NCI-H524 treated with DMSO at 0.1 percent for 48 hours (cell line): Measurements from ENCODE around the gene PDE7B.

Source experiments
- DNase-seq: peaks from one replicate; lab custom pipeline; 2025; lab: John Stamatoyannopoulos, UW

PDE7B gene

GRCh38 chr6:136069119-136069518, 217.6 kb downstream of the PDE7B start:
- no peak for DNase-seq

GRCh38 chr6:136070815-136071214, 219.3 kb downstream of the PDE7B start:
- no peak for DNase-seq

GRCh38 chr6:136072691-136073090, 221.2 kb downstream of the PDE7B start:
- no peak for DNase-seq

GRCh38 chr6:136073216-136073615, 221.7 kb downstream of the PDE7B start:
- no peak for DNase-seq

- no peak for DNase-seq
These were observed 225.0 kb downstream of the PDE7B start for GRCh38 chr6:136076496-136076895.

GRCh38 chr6:136077834-136078576, 226.5 kb downstream of the PDE7B start:
- no peak for DNase-seq

GRCh38 chr6:136079701-136080565, 228.4 kb downstream of the PDE7B start:
- DNase-seq: no peak

- no peak for DNase-seq
These were observed 232.0 kb downstream of the PDE7B start for GRCh38 chr6:136083540-136083939.

GRCh38 chr6:136084403-136084802, 232.9 kb downstream of the PDE7B start:
- DNase-seq: no peak

- no peak for DNase-seq
These were observed 234.0 kb downstream of the PDE7B start for GRCh38 chr6:136085370-136086115.

GRCh38 chr6:136086686-136087085, 235.2 kb downstream of the PDE7B start:
- DNase-seq: no peak

- DNase-seq: no peak
These were observed 236.5 kb downstream of the PDE7B start for GRCh38 chr6:136087986-136088385.

GRCh38 chr6:136088693-136089092, 237.2 kb downstream of the PDE7B start:
- no peak for DNase-seq

GRCh38 chr6:136089876-136090275, 238.4 kb downstream of the PDE7B start:
- DNase-seq: no peak

GRCh38 chr6:136090929-136091328, 239.4 kb downstream of the PDE7B start:
- DNase-seq: no peak

GRCh38 chr6:136092897-136093296, 241.4 kb downstream of the PDE7B start:
- no peak for DNase-seq

- DNase-seq: no peak
These were observed 242.3 kb downstream of the PDE7B start for GRCh38 chr6:136093835-136094234.

GRCh38 chr6:136094812-136095211, 243.3 kb downstream of the PDE7B start:
- DNase-seq: no peak

GRCh38 chr6:136095986-136096385, 244.5 kb downstream of the PDE7B start:
- no peak for DNase-seq

GRCh38 chr6:136102991-136103688, 251.6 kb downstream of the PDE7B start:
- DNase-seq: no peak

- no peak for DNase-seq
These were observed 252.3 kb downstream of the PDE7B start for GRCh38 chr6:136103763-136104311.

- no peak for DNase-seq
These were observed 253.1 kb downstream of the PDE7B start for GRCh38 chr6:136104556-136104955.
